ENCODE results near the gene LIN7C.
A peak's percentile ranks its signal among the peaks of the same experiment; 100 is the strongest.

LIN7C gene

DNA sequence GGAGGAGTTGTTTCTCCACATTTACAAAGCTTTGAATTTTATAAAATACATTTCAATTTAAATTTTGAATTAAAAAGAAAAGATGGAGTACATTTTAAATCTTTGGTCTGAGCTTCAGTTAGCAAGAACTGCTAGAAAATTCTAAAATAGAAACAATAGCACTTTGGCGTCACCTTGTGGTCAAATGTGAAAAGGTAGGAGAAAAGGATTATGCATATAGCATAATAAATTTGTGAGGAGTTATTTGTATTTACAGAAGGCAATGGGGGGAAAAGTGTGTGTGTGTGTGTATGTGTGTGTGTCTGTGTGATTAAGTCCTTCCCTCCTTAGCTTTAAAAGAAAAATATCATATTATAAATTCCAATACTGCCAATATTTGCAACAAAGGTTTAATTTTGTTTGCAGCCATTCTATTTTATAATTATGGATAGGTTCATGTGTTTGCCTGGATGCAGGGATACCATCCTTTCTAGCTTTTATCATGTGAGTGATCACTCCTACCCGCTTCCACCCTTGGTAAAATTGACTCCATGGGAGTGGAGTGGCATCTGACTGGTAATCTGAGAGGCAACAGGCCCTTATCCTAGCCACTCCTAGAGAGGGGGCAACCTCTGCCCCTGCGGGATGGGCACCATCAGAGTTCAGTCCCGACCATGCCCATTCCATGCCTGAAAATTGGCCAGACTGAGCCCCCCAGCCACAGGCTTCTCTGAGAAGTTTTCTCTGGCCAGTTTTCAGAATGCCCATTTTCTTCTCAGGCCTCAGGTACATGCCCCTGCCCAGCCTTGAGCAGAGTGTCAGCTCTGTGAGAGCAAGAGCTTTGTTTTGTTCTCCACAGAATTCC, 20.4 kb downstream of the LIN7C start:
- H3K9me2 ChIP-seq (replicated peaks; ENCODE audit: insufficient read depth, low read length), result no peaks in the 10 kb centered on the region
- no peaks in the 10 kb centered on the region for H3K4me1 ChIP-seq (ENCODE audit: low read length)
- H3K9ac ChIP-seq (ENCODE audit: low read length), result no peak overlapping the region
- H3K27ac ChIP-seq (ENCODE audit: low read length), result no peak overlapping the region
- H2AFZ ChIP-seq (ENCODE audit: low read length), result no peak overlapping the region
- TF ChIP-seq EZH2phosphoT487 (IDR thresholded peaks at IDR 0.05; ENCODE audit: low read length), result no peak
- TF ChIP-seq, protein P1, sequence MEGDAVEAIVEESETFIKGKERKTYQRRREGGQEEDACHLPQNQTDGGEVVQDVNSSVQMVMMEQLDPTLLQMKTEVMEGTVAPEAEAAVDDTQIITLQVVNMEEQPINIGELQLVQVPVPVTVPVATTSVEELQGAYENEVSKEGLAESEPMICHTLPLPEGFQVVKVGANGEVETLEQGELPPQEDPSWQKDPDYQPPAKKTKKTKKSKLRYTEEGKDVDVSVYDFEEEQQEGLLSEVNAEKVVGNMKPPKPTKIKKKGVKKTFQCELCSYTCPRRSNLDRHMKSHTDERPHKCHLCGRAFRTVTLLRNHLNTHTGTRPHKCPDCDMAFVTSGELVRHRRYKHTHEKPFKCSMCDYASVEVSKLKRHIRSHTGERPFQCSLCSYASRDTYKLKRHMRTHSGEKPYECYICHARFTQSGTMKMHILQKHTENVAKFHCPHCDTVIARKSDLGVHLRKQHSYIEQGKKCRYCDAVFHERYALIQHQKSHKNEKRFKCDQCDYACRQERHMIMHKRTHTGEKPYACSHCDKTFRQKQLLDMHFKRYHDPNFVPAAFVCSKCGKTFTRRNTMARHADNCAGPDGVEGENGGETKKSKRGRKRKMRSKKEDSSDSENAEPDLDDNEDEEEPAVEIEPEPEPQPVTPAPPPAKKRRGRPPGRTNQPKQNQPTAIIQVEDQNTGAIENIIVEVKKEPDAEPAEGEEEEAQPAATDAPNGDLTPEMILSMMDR (IDR thresholded peaks at IDR 0.05; ENCODE audit: low read length), result peak; percentile 83
- peak; percentile 60 for DNase-seq
- H3K79me2 ChIP-seq (ENCODE audit: low read length), result no peaks in the 10 kb centered on the region
- H3K36me3 ChIP-seq (replicated peaks; ENCODE audit: insufficient read depth, low read length), result no peaks in the 10 kb centered on the region
- no peak overlapping the region for H3K4me2 ChIP-seq (ENCODE audit: low read depth, low read length)
- H3K9me3 ChIP-seq (replicated peaks; ENCODE audit: insufficient read depth, low read length), result no peaks in the 10 kb centered on the region
- H3K27me3 ChIP-seq (replicated peaks; ENCODE audit: insufficient read depth, low read length), result no peaks in the 10 kb centered on the region
- H3F3A ChIP-seq (ENCODE audit: insufficient read depth, low read length), result no peaks in the 10 kb centered on the region
- H3K4me3 ChIP-seq (ENCODE audit: low read length), result no peak overlapping the region
- no peaks in the 10 kb centered on the region for H4K20me1 ChIP-seq (ENCODE audit: insufficient read depth, low read length)

DNA sequence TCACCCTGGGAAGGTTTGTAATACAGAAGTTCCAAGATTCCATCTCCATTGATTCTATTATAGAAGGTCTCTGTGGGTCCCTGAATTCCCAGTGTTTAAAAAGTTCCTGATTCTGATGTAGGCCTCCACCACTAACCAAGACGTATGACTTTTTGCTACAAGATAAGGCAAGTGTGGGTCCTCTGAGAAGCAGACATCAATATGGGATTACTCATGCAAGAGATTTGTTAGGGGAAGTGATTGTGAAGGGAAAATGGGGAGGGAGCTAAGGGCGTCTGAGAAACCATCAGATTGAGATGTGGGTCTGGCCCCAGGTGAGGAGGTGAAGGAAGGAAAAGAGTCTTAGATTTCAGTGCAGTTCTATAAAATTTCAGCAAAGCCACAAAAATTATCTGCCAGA, 23.8 kb downstream of the LIN7C start:
- no peaks in the 10 kb centered on the region for H3K4me1 ChIP-seq (ENCODE audit: low read length)
- H3K9ac ChIP-seq (ENCODE audit: low read length), result no peak overlapping the region
- H3K27me3 ChIP-seq (replicated peaks; ENCODE audit: insufficient read depth, low read length), result no peaks in the 10 kb centered on the region
- no peaks in the 10 kb centered on the region for H3K9me2 ChIP-seq (replicated peaks; ENCODE audit: insufficient read depth, low read length)
- no peaks in the 10 kb centered on the region for H3K9me3 ChIP-seq (replicated peaks; ENCODE audit: insufficient read depth, low read length)
- H3K79me2 ChIP-seq (ENCODE audit: low read length), result no peaks in the 10 kb centered on the region
- H3K27ac ChIP-seq (ENCODE audit: low read length), result no peak overlapping the region
- no peaks in the 10 kb centered on the region for H4K20me1 ChIP-seq (ENCODE audit: insufficient read depth, low read length)
- no peak overlapping the region for H3K4me3 ChIP-seq (ENCODE audit: low read length)
- H3K4me2 ChIP-seq (ENCODE audit: low read depth, low read length), result no peak overlapping the region
- no peak overlapping the region for H2AFZ ChIP-seq (ENCODE audit: low read length)
- TF ChIP-seq EZH2phosphoT487 (IDR thresholded peaks at IDR 0.05; ENCODE audit: low read length), result no peak
- TF ChIP-seq EZH2 (optimal IDR thresholded peaks at IDR 0.05; ENCODE audit: low read depth, low read length), result no peak
- TF ChIP-seq, protein P1 (IDR thresholded peaks at IDR 0.05; ENCODE audit: low read length), result no peak
- H3F3A ChIP-seq (ENCODE audit: insufficient read depth, low read length), result no peaks in the 10 kb centered on the region
- no peak for DNase-seq
- no peaks in the 10 kb centered on the region for H3K36me3 ChIP-seq (replicated peaks; ENCODE audit: insufficient read depth, low read length)

- Histone ChIP-seq H3K27ac (ENCODE audit: low read length) (no peak overlapping the region), H3K79me2 (ENCODE audit: low read length) (no peaks in the 10 kb centered on the region), H2AFZ (ENCODE audit: low read length) (no peak overlapping the region), H3K27me3 (replicated peaks; ENCODE audit: insufficient read depth, low read length) (no peaks in the 10 kb centered on the region), H3K4me3 (ENCODE audit: low read length) (no peak overlapping the region), H3F3A (ENCODE audit: insufficient read depth, low read length) (no peaks in the 10 kb centered on the region), H3K36me3 (replicated peaks; ENCODE audit: insufficient read depth, low read length) (no peaks in the 10 kb centered on the region), H3K4me2 (ENCODE audit: low read depth, low read length) (no peak overlapping the region), H3K9ac (ENCODE audit: low read length) (no peak overlapping the region), H3K9me3 (replicated peaks; ENCODE audit: insufficient read depth, low read length) (no peaks in the 10 kb centered on the region), H4K20me1 (ENCODE audit: insufficient read depth, low read length) (no peaks in the 10 kb centered on the region), H3K4me1 (ENCODE audit: low read length) (no peaks in the 10 kb centered on the region), H3K9me2 (replicated peaks; ENCODE audit: insufficient read depth, low read length) (no peaks in the 10 kb centered on the region)
- DNase-seq, result no peak
- TF ChIP-seq, protein P1 (IDR thresholded peaks at IDR 0.05; ENCODE audit: low read length), result no peak
- no peak for TF ChIP-seq EZH2phosphoT487 (IDR thresholded peaks at IDR 0.05; ENCODE audit: low read length)
- TF ChIP-seq EZH2 (optimal IDR thresholded peaks at IDR 0.05; ENCODE audit: low read depth, low read length), result no peak
Measured at GRCh38 chr11:27481992-27482391, 24.6 kb downstream of the LIN7C start.
